GM21423 (cell line): ENCODE measurements around the gene USP43.
A peak's percentile ranks its signal among the peaks of the same experiment; 100 is the strongest.
"Not testable (repeated sequence)": the region's sequence is repeated elsewhere in the genome, so short reads cannot be mapped to it uniquely, and the experiment has no call there.

Experiments used
- ATAC-seq: cut with Tn5 transposase; IDR thresholded peaks from one replicate; pipeline ENCODE4 v1.9.1; 2021; ENCODE audit warnings: mild to moderate bottlenecking, moderate library complexity; ENCODE audit not compliant: unreplicated experiment

USP43 gene

GRCh38 chr17:9658593-9659211, 13.4 kb downstream of the USP43 start:
- no peak for ATAC-seq

- ATAC-seq, result no peak
These were observed 15.7 kb downstream of the USP43 start for GRCh38 chr17:9661027-9661426.

- not testable (repeated sequence) for ATAC-seq
These were observed 18.2 kb downstream of the USP43 start for GRCh38 chr17:9663511-9663910.

- no peak for ATAC-seq
These were observed 21.2 kb downstream of the USP43 start for GRCh38 chr17:9666461-9667050.

- ATAC-seq, result no peak
These were observed 23.2 kb downstream of the USP43 start for GRCh38 chr17:9668517-9668916.

GRCh38 chr17:9669551-9670008, 24.3 kb downstream of the USP43 start:
- no peak for ATAC-seq

- no peak for ATAC-seq
These were observed 25.3 kb downstream of the USP43 start for GRCh38 chr17:9670596-9670995.

- ATAC-seq, result no peak
These were observed 26.2 kb downstream of the USP43 start for GRCh38 chr17:9671559-9671958.

GRCh38 chr17:9672266-9672665, 26.9 kb downstream of the USP43 start:
- ATAC-seq, result no peak

GRCh38 chr17:9672691-9673090, 27.4 kb downstream of the USP43 start:
- no peak for ATAC-seq

- no peak for ATAC-seq
These were observed 30.8 kb downstream of the USP43 start for GRCh38 chr17:9676084-9676483.

GRCh38 chr17:9676820-9677310, 31.5 kb downstream of the USP43 start:
- ATAC-seq, result peak; percentile 64

- no peak for ATAC-seq
These were observed 32.1 kb downstream of the USP43 start for GRCh38 chr17:9677411-9677810.

GRCh38 chr17:9677896-9678295, 32.6 kb downstream of the USP43 start:
- no peak for ATAC-seq

- no peak for ATAC-seq
These were observed 39.8 kb downstream of the USP43 start for GRCh38 chr17:9684955-9685621.

- no peak for ATAC-seq
These were observed 48.4 kb downstream of the USP43 start for GRCh38 chr17:9693755-9694154.

- ATAC-seq, result no peak
These were observed 51.1 kb downstream of the USP43 start for GRCh38 chr17:9696279-9697044.

GRCh38 chr17:9700136-9700535, 54.8 kb downstream of the USP43 start:
- no peak for ATAC-seq

GRCh38 chr17:9700754-9701476, 55.6 kb downstream of the USP43 start:
- no peak for ATAC-seq

GRCh38 chr17:9702482-9702881, 57.2 kb downstream of the USP43 start:
- no peak for ATAC-seq
